K562 (cell line): ENCODE measurements around the gene ESPN. TPM values are rescaled to one million over a fixed set of nuclear protein-coding genes. Genes with fewer than 3 reads are reported as not detected.

Source experiments
- ATAC-seq: fragments of 200-7000 bp; cut with Tn5 transposase; 3 replicates; pipeline ENCODE4 v1.9.1; 2020; ENCODE audit warnings: moderate library complexity
- BruUV-seq: library from RNA; stranded (reverse); fragments of 400-500 nt; replicated peaks from 2 replicates; lab custom pipeline; 2021; lab: Mats Ljungman, UMichigan
- CTCF ChIA-PET: fragments of 300-600 bp; formaldehyde crosslinking; extraction: SDS; loops from one replicate; lab custom pipeline; 2021; ENCODE audit warnings: low intra/inter-chr PET ratio; lab: Yijun Ruan, JAX
- POLR2A ChIA-PET: fragments of 300-600, 350-650 bp; sonication (Branson Sonifier 250); formaldehyde crosslinking; extraction: SDS; loops from one replicate; lab custom pipeline; 2021; ENCODE audit warnings: antibody characterized with exemption, inconsistent platforms; lab: Yijun Ruan, JAX
- DNase-seq, 4 experiments: peaks; one replicate each; pipeline versions ENCODE4 v3.0.0 to v3.0.0-alpha.2; 2011 to 2018; ENCODE audit warnings: low spot score in 3 of 4, mixed read lengths in 3 of 4; ENCODE audit errors: extremely low read depth in 1 of 4
- FAIRE-seq: peaks from 2 replicates; lab custom pipeline; 2011; peaks lifted over from hg19 to GRCh38; lab: Jason Lieb, UNC
- H2AFZ ChIP-seq: 2 replicates; pipeline ENCODE4 v1.6.0; 2011; ENCODE audit warnings: low read depth, low read length, control low read depth, inconsistent platforms
- H3K27ac ChIP-seq: fragments of 200-600 bp; 3 replicates; pipeline ENCODE4 v1.8.0; 2011; ENCODE audit warnings: low read depth, mild to moderate bottlenecking, control low read depth, inconsistent platforms, low read length, moderate library complexity, mixed read lengths; ENCODE audit errors: extremely low read depth
- H3K27me3 ChIP-seq, 2 experiments: fragments of 300-600 bp in 1 of 2; 2 replicates in 1 of 2; 3 replicates in 1 of 2; pipeline versions ENCODE4 v1.6.0 to v1.8.0; 2011; ENCODE audit warnings: inconsistent platforms in 2 of 2, low read length in 2 of 2, mild to moderate bottlenecking in 1 of 2, mixed read lengths in 1 of 2, moderate library complexity in 1 of 2; ENCODE audit not compliant: control insufficient read depth in 2 of 2, insufficient read depth in 2 of 2
- H3K36me3 ChIP-seq: fragments of 300-600 bp; 3 replicates; pipeline ENCODE4 v1.8.0; 2011; ENCODE audit warnings: mild to moderate bottlenecking, low read length, inconsistent platforms; ENCODE audit not compliant: control insufficient read depth, insufficient read depth
- H3K4me1 ChIP-seq, 2 experiments: fragments of 200-600 bp in 1 of 2; replicated peaks in 1 of 2; 2 replicates in 1 of 2; 3 replicates in 1 of 2; pipeline versions ENCODE4 v1.5.1 to v1.8.0; 2011; ENCODE audit warnings: inconsistent platforms in 2 of 2, low read length in 2 of 2, mild to moderate bottlenecking in 1 of 2, mixed read lengths in 1 of 2, moderate library complexity in 1 of 2; ENCODE audit not compliant: control insufficient read depth in 2 of 2, insufficient read depth in 2 of 2
- H3K4me2 ChIP-seq: 2 replicates; pipeline ENCODE4 v1.6.1; 2011; ENCODE audit warnings: low read length, control low read depth, inconsistent platforms, mixed read lengths; ENCODE audit not compliant: insufficient read depth
- H3K4me3 ChIP-seq: fragments of 200-600 bp; sonication (generic), shearing (Covaris generic); 2 replicates; pipeline ENCODE4 v1.5.1; 2016; ENCODE audit warnings: control low read depth, inconsistent platforms
- H3K79me2 ChIP-seq: fragments of 200-600 bp; 3 replicates; pipeline ENCODE4 v1.8.0; 2011; ENCODE audit warnings: low read length, inconsistent platforms; ENCODE audit not compliant: control insufficient read depth, insufficient read depth
- H3K9ac ChIP-seq, 2 experiments: 2 replicates each; pipeline versions ENCODE4 v1.6.0 to v1.6.1; 2011; ENCODE audit warnings: low read depth in 2 of 2, low read length in 2 of 2, control low read depth in 1 of 2, inconsistent platforms in 1 of 2, mild to moderate bottlenecking in 1 of 2, mixed read lengths in 1 of 2; ENCODE audit not compliant: insufficient read depth in 1 of 2
- H3K9me1 ChIP-seq: one replicate; pipeline ENCODE4 v1.6.0; 2011; ENCODE audit warnings: inconsistent platforms, mild to moderate bottlenecking, low read length, moderate library complexity; ENCODE audit not compliant: control insufficient read depth, insufficient read depth
- H3K9me3 ChIP-seq: replicated peaks from 2 replicates; pipeline ENCODE4 v1.5.1; 2011; ENCODE audit warnings: low read depth, low read length, inconsistent platforms; ENCODE audit not compliant: control insufficient read depth, insufficient read depth
- H4K20me1 ChIP-seq: replicated peaks from 2 replicates; pipeline ENCODE4 v1.6.1; 2011; ENCODE audit warnings: low read length, inconsistent platforms, mixed read lengths; ENCODE audit not compliant: control insufficient read depth, insufficient read depth
- WGBS: fragments of 100-300 bp; shearing (Covaris generic); methylation state at CpG from one replicate; pipeline ENCODE4 v1.1.6; 2016; ENCODE audit warnings: low coverage, mixed read lengths; ENCODE audit not compliant: insufficient coverage; ENCODE audit errors: missing lambda C conversion rate; 5-methylcytosine and 5-hydroxymethylcytosine counted together
- in situ Hi-C: fragments of 300-500 bp; cut with MboI; formaldehyde crosslinking; loops from 4 replicates; pipeline ENCODE4 v1.15.0; 2018; ENCODE audit warnings: inconsistent platforms, mixed read lengths
- intact Hi-C: fragments of 100-400 bp; cut with micrococcal nuclease; formaldehyde crosslinking; loops from 2 replicates; pipeline ENCODE4 v1.14.2; 2022
- polyA plus RNA-seq, 8 experiments: library from polyadenylated mRNA; depleted of rRNA in 4 of 8; stranded (reverse) in 5 of 8; unstranded in 3 of 8; fragments of >200 nt; fragmentation: Nextera tagmentation in 2 of 8; fragmentation: Illumina TruSeq in 1 of 8; extraction: Ambion mirVana in 2 of 8; extraction: Trizol in 1 of 8; gene quantifications; 2 replicates each; pipeline versions ENCODE4 v1.2.1 to v1.2.3, GENCODE V29; 2011 to 2014; ENCODE audit warnings: inconsistent platforms in 1 of 8, missing spikeins in 1 of 8
- total RNA-seq, 7 experiments: library from RNA; depleted of rRNA in 6 of 7; stranded (reverse); fragments of >200 nt in 6 of 7; fragmentation: Illumina TruSeq in 2 of 7; extraction: Trizol in 2 of 7; gene quantifications; 2 replicates each; pipeline versions ENCODE4 v1.2.1 to v1.2.3, GENCODE V29; 2011 to 2021; ENCODE audit warnings: low replicate concordance in 1 of 7
- TF ChIP-seq, protein P1 (sequence below), 3 experiments: IDR thresholded peaks in 2 of 3; conservative IDR thresholded peaks in 1 of 3; 2 replicates each; pipeline ENCODE4 v1.5.1; 2011 to 2012; ENCODE audit warnings: low read length in 3 of 3, mild to moderate bottlenecking in 3 of 3, control low read depth in 2 of 3, improper control_type of control experiment in 1 of 3, inconsistent platforms in 1 of 3, low read depth in 1 of 3, mixed read lengths in 1 of 3, moderate library complexity in 1 of 3; ENCODE audit not compliant: insufficient read depth in 2 of 3
- TF ChIP-seq, protein P2 (sequence below): sonication (generic); formaldehyde crosslinking; IDR thresholded peaks from 2 replicates; pipeline ENCODE4 v1.8.1; 2023; ENCODE audit warnings: mild to moderate bottlenecking, missing genetic modification reagents

Gene ESPN
- total and polyA plus RNA-seq, 9 of the 15 experiments (the other 6 are each of a cell fraction or from before 2014, with no cell fraction given): 0.07 to 1.2 (median 0.45) TPM; not detected in 3

DNA sequence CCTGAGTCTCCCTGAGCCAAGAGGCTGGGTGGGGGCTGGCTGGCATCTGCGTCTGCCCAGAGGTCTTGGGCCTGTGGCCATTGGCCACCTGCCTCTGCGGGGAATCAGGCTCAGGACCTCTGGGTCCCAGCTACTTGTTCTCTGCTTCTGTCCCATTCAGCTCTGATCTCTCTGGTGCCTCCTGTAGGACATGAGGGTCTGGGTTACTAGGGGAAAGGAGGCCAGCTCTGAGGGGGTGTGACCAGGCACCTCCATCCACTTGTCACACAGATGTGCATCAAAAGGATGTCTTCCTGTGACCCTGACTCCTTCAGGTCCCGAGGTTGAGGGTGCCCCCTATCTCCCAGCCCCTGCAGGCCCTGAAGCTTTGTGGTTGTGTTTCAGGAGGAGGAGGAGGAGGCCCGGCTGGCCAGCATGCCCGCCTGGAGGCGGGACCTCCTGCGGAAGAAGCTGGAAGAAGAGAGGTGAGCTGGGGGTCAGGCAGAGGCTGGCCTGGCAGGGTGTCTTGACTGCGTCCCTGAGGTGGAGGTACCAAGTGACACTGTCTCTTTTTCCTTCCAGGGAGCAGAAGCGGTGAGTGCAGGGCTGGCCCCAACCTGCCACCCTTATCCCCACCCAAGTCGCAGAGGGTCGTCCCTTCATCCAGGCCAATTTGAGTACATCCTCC, 32.4 kb downstream of the ESPN start:
- no peaks in the 10 kb centered on the region for H3K9me1 ChIP-seq
- H4K20me1 ChIP-seq: peaks cover 11% of the 10 kb centered on the region; the same call in 1 of the 2 replicates
- H3K27ac ChIP-seq: no peak overlapping the region
- ATAC-seq (peak; percentile 63), FAIRE-seq (peak; percentile 83), DNase-seq (no peak)
- intact Hi-C loops: no loop called here
- peak overlapping the region in 1 of 2 experiments; percentile 26; a peak in 1 of 4 replicates for H3K9ac ChIP-seq
- ChIA-PET CTCF (no interaction called here), POLR2A (interaction anchor here (0.5 to 1.5 kb wide), 3 partner anchors 11 to 43 kb away, joined by 3 to 4 read pairs (median 4); no protein-coding TSS in a partner anchor)
- TF ChIP-seq, protein P1, sequence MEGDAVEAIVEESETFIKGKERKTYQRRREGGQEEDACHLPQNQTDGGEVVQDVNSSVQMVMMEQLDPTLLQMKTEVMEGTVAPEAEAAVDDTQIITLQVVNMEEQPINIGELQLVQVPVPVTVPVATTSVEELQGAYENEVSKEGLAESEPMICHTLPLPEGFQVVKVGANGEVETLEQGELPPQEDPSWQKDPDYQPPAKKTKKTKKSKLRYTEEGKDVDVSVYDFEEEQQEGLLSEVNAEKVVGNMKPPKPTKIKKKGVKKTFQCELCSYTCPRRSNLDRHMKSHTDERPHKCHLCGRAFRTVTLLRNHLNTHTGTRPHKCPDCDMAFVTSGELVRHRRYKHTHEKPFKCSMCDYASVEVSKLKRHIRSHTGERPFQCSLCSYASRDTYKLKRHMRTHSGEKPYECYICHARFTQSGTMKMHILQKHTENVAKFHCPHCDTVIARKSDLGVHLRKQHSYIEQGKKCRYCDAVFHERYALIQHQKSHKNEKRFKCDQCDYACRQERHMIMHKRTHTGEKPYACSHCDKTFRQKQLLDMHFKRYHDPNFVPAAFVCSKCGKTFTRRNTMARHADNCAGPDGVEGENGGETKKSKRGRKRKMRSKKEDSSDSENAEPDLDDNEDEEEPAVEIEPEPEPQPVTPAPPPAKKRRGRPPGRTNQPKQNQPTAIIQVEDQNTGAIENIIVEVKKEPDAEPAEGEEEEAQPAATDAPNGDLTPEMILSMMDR (IDR thresholded peaks at IDR 0.05 in 2 of 3, conservative IDR thresholded peaks at IDR 0.05 in 1 of 3; ENCODE audit: insufficient read depth in 2 of 3, low read depth in 1 of 3, low read length in 3 of 3): peak; percentile 3 to 21 (median 6); a peak in 1 of 6 replicates
- TF ChIP-seq, protein P2, sequence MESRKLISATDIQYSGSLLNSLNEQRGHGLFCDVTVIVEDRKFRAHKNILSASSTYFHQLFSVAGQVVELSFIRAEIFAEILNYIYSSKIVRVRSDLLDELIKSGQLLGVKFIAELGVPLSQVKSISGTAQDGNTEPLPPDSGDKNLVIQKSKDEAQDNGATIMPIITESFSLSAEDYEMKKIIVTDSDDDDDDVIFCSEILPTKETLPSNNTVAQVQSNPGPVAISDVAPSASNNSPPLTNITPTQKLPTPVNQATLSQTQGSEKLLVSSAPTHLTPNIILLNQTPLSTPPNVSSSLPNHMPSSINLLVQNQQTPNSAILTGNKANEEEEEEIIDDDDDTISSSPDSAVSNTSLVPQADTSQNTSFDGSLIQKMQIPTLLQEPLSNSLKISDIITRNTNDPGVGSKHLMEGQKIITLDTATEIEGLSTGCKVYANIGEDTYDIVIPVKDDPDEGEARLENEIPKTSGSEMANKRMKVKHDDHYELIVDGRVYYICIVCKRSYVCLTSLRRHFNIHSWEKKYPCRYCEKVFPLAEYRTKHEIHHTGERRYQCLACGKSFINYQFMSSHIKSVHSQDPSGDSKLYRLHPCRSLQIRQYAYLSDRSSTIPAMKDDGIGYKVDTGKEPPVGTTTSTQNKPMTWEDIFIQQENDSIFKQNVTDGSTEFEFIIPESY (CRISPR knock-in tag): no peak
- H3K4me3 ChIP-seq: no peak overlapping the region
- no peaks in the 10 kb centered on the region for H3K36me3 ChIP-seq
- H3K4me1 ChIP-seq: peaks cover 0 to 49% of the 10 kb centered on the region in 2 experiments; a peak in 2 of 5 replicates
- H3K79me2 ChIP-seq: no peaks in the 10 kb centered on the region
- in situ Hi-C loops: no loop called here
- BruUV-seq: no TSS peak
- WGBS: 3% methylated on average over 11 of the region's 11 CpGs
- no peaks in the 10 kb centered on the region for H3K9me3 ChIP-seq
- peaks cover 37 to 81% of the 10 kb centered on the region in 2 experiments for H3K27me3 ChIP-seq
- no peak overlapping the region for H2AFZ ChIP-seq
- no peak overlapping the region for H3K4me2 ChIP-seq
